ENCODE results near the gene MRPL12. TPM values are rescaled to one million over a fixed set of nuclear protein-coding genes. Genes with fewer than 3 reads are reported as not detected.

The MRPL12 gene
- total and polyA plus RNA-seq, 2 of the 13 experiments (the other 11 are each of a cell fraction or from before 2014, with no cell fraction given) = 39.1 to 94.1 TPM

DNA sequence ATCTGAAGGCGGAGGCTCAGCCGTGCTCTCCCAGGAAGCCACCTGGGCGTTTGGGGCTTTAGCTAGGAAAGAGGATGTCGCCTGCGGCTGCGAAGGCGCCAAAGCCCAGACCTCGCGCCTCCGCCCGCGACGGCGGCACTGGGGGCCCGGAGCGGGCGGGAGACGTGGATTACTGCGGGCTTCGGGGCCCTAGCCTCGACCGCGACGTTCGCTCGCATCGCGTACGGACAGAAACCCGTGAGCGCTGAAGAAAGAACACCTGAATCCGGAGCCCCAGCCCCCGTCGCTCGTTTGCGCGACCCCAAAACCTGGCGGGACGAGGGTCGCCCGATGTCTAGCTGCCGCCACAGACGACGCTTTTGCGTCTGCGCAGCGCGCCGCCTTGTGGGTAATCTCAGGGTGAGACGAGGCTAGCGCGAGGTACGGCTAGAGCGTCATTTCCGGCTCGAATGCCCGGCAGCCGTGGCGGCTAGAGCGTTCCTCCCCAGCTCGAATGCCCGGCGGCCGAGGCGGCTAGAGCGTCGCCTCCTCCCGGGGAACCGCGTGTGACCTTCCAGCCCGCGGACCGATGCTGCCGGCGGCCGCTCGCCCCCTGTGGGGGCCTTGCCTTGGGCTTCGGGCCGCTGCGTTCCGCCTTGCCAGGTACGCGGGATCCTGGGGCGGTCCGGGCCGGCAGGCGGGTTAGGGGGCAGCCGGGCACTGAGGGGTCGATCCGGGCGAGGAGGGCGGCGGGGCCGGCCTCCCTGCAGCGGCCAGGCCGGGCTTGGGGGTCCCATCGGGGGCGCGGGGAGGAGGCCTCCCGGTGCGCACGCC lies at the start of gene MRPL12 (continued):
- peak; percentile 58; the same call in 1 of the 2 replicates for TF ChIP-seq PREB (CRISPR knock-in tag; IDR thresholded peaks at IDR 0.05)
- peak; percentile 48; the same call in 1 of the 2 replicates for TF ChIP-seq ZNF296 (CRISPR knock-in tag; conservative IDR thresholded peaks at IDR 0.05)
- 0 out of 2 replicates have a peak, but pooled peaks have one; percentile 61 for TF ChIP-seq ARID2 (CRISPR knock-in tag; IDR thresholded peaks at IDR 0.05; ENCODE audit: borderline replicate concordance)
- no peak for TF ChIP-seq SETDB1 (CRISPR knock-in tag; IDR thresholded peaks at IDR 0.05; ENCODE audit: borderline replicate concordance)
- TF ChIP-seq TEAD3 (CRISPR knock-in tag; optimal IDR thresholded peaks at IDR 0.05; ENCODE audit: borderline replicate concordance) = peak; percentile 91
- TF ChIP-seq ZFP36L2 (CRISPR knock-in tag; IDR thresholded peaks at IDR 0.05) = no peak
- peak; percentile 85; the same call in 1 of the 2 replicates for TF ChIP-seq ZFYVE20 (CRISPR knock-in tag; IDR thresholded peaks at IDR 0.05; ENCODE audit: borderline replicate concordance, low read depth)
- TF ChIP-seq RFXANK (CRISPR knock-in tag; IDR thresholded peaks at IDR 0.05) = no peak; the same call in 1 of the 2 replicates
- TF ChIP-seq U2AF2 (IDR thresholded peaks at IDR 0.05; ENCODE audit: low read depth, low read length) = no peak
- TF ChIP-seq XBP1 (CRISPR knock-in tag; IDR thresholded peaks at IDR 0.05) = peak; percentile 62; the same call in 1 of the 2 replicates
- TF ChIP-seq ZNF883 (CRISPR knock-in tag; IDR thresholded peaks at IDR 0.05; ENCODE audit: not compliant biosample characterization) = no peak
- TF ChIP-seq IRF9 (CRISPR knock-in tag; IDR thresholded peaks at IDR 0.05; ENCODE audit: borderline replicate concordance) = peak; percentile 97
- no peak for TF ChIP-seq ZNF878 (CRISPR knock-in tag; IDR thresholded peaks at IDR 0.05)
- peak; percentile 43; the same call in 1 of the 2 replicates for TF ChIP-seq HMG20A (CRISPR knock-in tag; IDR thresholded peaks at IDR 0.05; ENCODE audit: borderline replicate concordance)
- TF ChIP-seq ZNF563 (CRISPR knock-in tag; IDR thresholded peaks at IDR 0.05) = peak; percentile 92
- TF ChIP-seq MIER2 (CRISPR knock-in tag; IDR thresholded peaks at IDR 0.05) = peak; percentile 80; the same call in 1 of the 2 replicates
- TF ChIP-seq RXRA (CRISPR knock-in tag; IDR thresholded peaks at IDR 0.05) = peak; percentile 92
- TF ChIP-seq NR0B2 (CRISPR knock-in tag; IDR thresholded peaks at IDR 0.05) = peak; percentile 85; the same call in 1 of the 2 replicates
- peak; percentile 40; the same call in 1 of the 2 replicates for TF ChIP-seq ONECUT2 (CRISPR knock-in tag; IDR thresholded peaks at IDR 0.05)
- peak; percentile 52; the same call in 1 of the 2 replicates for TF ChIP-seq GPN1 (CRISPR knock-in tag; IDR thresholded peaks at IDR 0.05; ENCODE audit: borderline replicate concordance)
- TF ChIP-seq ZNF513 (CRISPR knock-in tag; conservative IDR thresholded peaks at IDR 0.05) = peak; percentile 85; the same call in 1 of the 2 replicates
- TF ChIP-seq ZNF468 (CRISPR knock-in tag; IDR thresholded peaks at IDR 0.05) = peak; percentile 97
- TF ChIP-seq ZNF326 (CRISPR knock-in tag; IDR thresholded peaks at IDR 0.05; ENCODE audit: borderline replicate concordance) = no peak
- no peak for TF ChIP-seq TAF15 (IDR thresholded peaks at IDR 0.05; ENCODE audit: low read depth, low read length, poor library complexity, severe bottlenecking)
- TF ChIP-seq TOE1 (CRISPR knock-in tag; IDR thresholded peaks at IDR 0.05) = peak; percentile 88; the same call in 1 of the 2 replicates
- no peak for TF ChIP-seq HMGA1 (CRISPR knock-in tag; conservative IDR thresholded peaks at IDR 0.05)
- TF ChIP-seq KLF15 (CRISPR knock-in tag; IDR thresholded peaks at IDR 0.05; ENCODE audit: borderline replicate concordance) = peak; percentile 70

All from HepG2 (cell line).